NT2/D1 (cell line): ENCODE results near the gene RIOK2.

Experiments used
- SUZ12 ChIP-seq: IDR thresholded peaks from 2 replicates; pipeline ENCODE4 v1.6.1; 2011; ENCODE audit not compliant: insufficient read length, insufficient read depth; ENCODE audit errors: extremely low read depth
- YY1 ChIP-seq: IDR thresholded peaks from 2 replicates; pipeline ENCODE4 v1.6.1; 2011; ENCODE audit not compliant: insufficient read length, insufficient read depth
- ZNF274 ChIP-seq: IDR thresholded peaks from 2 replicates; pipeline ENCODE4 v1.6.1; 2011; ENCODE audit warnings: mild to moderate bottlenecking, low read depth, low read length

- no peak for TF ChIP-seq SUZ12
- TF ChIP-seq YY1 = no peak
- no peak for TF ChIP-seq ZNF274
Observed at GRCh38 chr5:97194366-97194765, 11.3 kb upstream of the RIOK2 start.
